GM19467 (cell line): Measurements from ENCODE around the gene PTPRN2.

Experiments used
- ATAC-seq: cut with Tn5 transposase; IDR thresholded peaks from one replicate; pipeline ENCODE4 v1.9.1; 2021; ENCODE audit warnings: mild to moderate bottlenecking, moderate library complexity; ENCODE audit not compliant: unreplicated experiment

The PTPRN2 gene

DNA sequence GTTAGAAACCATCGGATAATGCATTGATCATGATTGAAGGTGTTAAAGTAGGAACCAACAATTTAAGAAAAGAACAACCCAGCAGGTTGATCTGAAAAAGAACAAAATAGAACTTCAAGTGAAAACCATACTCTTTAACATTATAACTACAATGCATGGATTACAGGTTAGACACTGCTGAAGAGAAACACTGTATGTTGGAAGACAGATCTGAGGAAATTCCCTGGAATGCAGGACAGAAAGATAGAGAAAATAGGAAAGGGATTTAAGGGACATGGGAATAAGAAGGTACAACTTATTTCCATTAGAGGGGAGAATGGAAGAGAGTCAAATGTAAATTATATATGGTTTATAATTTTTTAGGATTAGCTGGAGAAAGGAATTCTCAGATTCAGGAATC is 947.5 kb downstream of the PTPRN2 start:
- ATAC-seq: no peak

DNA sequence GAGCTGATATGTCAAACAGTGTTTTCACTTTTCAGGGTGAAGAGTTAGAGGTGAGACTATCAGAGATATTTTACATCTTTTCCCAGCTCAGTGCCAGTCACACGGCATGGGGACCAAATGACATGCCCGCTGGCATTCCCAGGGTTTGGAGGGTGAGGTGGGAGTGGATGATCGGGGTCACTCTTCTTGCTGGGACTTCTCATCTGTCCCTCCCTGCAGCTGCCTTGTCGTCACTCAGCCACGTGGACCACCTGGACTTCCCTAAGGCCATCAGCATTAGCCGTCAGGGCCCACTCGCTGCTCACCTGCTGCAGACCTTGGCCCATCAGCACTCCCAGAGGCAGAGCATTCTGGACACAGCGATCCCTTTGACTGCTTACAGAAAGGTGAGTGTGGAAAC is 949.1 kb downstream of the PTPRN2 start:
- ATAC-seq: no peak

DNA sequence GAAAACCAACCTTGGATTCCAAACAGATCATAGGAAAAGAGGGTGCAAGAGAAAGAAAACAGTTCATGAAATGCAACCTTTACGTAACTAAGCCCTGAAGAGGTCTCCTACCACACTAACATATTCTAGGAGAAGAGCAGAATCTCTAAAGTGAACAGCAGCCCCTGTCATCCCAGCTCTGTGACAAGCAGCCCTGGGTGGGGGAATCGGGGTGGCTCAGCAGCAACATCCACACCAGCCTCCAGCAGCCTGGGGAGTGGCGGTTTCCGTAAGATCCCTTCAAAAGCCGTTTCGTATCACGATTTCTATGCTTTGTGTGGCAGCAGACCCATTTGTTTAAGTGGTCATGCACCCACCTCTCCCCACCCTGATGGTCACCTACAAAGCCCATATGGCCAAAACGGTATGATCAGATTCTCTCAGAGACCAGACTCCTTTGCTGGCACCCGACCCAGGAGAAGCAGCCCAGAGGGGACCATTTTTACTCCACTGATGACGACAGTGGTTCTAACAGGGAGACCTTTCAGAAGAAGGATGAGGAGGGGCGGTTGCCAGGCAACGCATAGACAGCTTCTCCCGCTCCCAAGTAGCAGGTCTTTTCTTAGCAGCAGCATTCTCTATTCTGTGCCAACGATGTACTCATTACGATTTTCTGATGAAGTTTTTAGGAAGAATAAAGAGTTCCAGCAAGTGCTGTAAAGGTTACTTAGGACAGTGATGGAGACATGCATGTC is 950.2 kb downstream of the PTPRN2 start:
- ATAC-seq: no peak

DNA sequence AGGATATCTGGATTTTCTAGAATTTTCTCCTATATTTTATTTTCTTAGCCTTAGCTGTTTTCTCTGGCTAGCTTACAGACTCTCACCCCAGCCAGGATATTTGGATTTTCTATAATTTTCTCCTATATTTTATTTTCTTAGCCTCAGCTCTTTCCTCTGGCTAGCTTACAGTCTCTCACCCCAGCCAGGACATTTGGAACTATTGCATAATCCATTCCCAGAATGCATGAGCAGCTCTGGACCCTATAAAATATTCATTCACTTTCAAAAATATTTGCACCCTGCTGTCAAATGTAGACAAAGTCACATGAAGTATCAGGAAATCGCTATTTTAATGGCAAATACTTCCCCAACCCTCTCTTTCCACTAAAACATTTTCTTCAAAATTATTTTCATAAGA is 952.0 kb downstream of the PTPRN2 start:
- ATAC-seq: no peak

DNA sequence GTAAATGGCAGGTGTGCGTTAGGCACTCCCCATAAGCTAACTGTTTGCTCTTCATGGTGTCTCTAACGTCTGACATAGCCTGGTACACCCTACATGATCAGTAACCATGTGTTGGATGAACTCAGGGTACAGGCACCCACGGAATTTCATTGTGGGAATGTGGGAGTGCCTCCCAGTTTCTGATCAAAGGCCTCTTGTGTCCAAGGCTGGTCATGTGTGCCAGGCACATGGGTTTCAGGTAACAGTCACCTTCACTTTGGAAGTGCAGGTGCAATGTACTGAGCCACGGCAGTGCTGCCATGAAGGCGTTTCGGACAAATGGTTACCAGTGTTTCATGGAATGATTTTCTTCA is 952.5 kb downstream of the PTPRN2 start:
- no peak for ATAC-seq

DNA sequence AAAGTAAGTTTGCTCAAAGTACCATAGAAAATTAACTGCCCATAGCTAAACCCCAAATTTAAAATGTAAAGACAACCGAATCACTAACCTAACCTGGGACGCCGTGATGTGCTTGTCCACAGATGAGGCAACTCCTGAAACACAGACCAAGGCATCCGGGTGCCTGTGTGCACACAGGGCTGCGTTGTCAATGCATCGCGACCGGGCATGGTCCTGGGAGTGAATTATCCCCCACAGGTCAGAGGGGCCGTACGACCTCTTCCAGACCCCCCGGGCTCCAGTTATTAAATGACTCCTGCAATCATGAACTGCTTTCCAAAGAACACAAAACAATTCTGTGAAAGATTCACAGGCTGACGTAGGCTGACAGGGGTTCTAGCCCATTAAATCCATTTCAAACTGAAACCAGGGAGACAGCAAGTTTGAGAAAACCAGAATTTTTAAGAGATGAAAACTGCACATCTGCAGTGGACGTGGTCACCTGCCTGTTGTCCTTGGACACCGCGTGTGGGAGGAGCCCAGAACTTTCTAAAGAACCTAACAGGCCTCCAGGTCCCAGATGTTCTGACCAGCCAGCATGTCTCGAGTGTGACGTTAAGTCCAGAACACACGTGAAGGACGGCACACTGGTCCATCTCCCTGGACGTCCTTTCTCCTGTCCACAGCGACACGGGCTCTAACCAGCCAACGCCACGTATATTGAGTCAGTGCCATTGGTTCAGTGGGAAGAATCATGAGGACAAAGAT is 953.0 kb downstream of the PTPRN2 start:
- ATAC-seq: no peak

DNA sequence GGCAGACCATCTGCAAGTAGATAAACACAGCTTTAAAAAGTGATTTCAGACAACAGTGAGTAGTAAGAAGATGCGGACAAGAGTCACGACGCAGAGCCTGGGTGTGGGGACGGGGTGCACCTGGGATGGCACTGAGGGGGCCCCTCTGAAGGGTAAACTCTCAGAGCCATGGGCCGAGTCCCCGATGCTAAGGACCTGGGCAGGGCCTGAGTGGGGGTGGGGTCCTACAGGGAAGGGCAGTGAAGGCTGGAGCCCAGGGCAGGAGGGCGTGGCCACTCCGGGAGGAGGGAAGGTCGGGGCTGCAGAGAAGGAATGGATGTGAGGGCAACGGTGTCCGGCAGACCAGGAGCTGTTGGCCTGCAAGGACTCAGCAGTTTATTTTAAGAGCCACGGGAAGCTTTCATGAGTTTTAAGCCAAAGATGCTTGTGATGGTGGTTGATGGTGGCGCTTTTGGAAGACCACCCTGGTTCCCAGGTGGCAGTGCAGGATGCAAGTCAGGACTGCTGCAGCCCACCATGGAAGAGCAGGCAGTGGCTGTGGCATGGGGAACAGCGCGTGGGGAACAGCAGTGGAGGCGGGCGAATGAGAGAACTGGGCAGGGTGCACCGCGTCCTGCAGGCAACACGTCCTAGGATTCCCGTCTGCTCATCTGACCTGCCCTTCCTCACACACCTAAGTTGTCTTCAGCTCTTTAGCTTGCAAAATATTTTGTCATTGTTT is 954.0 kb downstream of the PTPRN2 start:
- ATAC-seq: no peak

DNA sequence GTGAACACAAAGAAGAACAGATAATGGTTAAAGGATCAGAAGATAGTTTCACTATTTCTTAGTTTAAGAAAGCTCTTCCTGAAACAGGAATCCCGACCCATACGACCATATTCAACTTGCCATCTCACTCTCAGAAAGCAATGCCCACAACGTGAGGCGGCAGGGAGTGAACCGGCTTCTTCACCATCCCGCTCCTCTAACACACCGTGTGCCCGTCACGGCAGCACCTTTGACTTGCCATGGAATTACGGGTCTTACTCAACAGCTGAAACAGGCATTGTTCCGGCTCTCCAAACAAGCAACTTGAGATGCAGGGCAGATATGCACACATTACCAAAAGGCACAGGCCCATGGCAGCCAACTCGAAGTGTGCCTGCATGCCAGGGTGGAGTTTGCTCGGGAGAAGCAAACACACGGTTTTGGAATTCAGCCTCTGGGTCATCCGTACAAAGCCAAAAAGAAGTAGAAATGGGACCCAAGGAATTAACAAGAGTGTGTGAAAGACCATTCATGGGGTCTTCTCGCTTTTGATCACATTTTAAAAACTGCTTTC is 957.2 kb downstream of the PTPRN2 start:
- no peak for ATAC-seq

DNA sequence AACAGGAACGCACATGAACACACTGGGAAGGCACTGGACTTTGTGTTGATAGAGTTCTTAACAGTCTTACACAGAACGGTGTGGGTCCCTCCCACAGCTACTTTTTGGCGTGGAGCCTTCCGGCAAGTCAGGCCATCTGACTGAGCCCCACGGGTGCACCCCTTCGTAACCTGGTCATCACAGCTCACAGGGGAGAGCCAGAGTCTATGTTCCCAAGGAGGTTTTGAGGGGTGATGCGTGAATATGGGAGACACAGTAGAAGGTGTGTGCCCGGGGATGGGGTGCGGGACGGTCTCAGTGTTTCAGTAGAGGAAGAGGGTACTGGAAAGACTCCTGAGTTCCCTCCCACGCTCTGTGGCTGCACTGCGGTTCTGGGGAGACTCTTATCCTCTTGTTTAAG is 959.2 kb downstream of the PTPRN2 start:
- no peak for ATAC-seq

DNA sequence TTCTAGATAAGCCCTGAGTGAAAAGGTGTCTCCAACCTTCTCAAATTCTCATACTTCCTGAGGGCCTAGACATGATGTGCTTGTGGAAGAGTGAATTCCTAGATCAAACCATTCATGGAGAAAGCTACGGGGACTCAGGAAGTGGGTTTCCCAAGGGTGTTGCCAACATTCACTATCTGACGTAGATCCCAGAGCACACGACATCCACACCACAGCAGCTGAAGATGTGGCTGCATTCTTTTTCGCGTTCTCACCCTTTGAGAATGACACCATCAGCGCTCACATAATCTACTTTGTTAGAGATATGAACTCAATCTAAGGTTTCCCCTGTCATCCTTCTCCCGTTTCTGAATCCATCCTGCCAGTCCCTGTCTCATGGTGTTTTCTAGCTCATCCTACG is 960.0 kb downstream of the PTPRN2 start:
- no peak for ATAC-seq

DNA sequence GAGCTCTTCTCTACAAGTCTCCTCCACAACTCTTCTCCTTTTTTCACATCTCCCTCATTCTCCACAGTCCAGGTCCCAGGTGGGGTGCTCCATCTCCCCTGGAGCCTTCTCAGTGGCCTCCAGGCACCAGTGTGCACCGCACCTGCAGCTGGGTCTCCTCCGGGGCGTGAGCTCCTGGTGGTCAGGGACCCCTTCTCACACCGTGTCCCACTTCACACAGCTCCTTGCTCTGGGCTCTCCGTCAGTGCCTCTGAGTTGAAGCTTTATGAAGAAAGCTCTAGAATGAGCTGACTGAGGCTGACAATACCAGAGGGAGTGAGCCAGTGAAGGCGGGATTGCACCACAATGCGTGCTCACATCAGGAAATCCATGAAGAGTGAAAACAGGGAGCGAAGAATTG is 960.6 kb downstream of the PTPRN2 start:
- no peak for ATAC-seq

DNA sequence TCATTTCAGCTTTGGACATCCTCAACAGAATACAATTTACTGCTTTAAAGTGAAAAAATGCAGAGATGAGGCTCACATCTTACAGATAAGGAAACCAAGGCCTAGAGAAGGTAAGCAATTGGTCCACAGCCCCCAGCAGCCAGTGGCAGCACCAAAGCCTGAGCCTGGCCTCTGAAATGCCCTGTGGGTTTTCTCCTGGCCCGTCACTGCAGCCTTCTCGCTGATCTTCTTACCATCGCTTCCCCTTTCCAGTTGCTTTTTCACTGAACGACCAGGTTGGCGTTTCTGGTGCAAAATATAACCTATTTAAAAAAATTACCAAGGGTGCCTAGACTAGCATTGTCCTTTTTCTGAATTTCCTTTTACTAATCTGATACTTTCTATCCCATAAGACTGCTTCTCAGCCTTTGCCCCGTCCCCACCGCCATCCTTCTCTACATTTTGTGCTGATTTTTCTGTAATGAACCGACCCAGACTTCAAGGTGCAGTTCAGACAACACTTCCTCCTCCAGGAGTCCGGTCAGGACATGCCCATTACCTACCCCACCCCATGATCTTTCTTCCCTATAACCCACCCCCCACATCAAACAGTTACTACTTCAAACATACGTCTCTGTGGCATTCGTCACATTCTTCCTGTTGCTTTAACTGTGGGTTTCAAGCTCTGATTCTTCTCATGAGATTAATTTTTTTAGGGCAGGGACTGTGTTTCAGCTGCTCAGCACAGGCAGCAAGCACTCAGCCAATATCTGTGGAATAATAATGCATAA is 961.5 kb downstream of the PTPRN2 start:
- no peak for ATAC-seq

DNA sequence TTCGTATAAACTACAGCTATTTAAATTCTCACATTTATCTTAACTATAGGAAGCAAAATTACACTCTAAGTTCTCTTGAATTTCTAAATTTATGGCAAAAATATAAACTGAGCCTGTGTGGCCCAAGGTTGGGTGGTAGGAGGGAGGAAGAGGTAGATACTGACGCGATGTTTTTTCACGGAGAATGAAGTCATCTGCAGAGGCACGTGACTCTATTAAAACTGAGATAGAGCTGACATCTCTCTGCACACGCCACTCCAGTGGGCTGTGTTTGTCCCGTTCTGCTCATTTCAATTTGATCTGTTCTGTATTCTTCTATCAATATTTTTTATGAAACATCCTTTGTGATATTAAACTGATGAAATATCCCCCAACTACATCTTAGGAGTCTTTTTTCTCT is 964.1 kb downstream of the PTPRN2 start:
- no peak for ATAC-seq

DNA sequence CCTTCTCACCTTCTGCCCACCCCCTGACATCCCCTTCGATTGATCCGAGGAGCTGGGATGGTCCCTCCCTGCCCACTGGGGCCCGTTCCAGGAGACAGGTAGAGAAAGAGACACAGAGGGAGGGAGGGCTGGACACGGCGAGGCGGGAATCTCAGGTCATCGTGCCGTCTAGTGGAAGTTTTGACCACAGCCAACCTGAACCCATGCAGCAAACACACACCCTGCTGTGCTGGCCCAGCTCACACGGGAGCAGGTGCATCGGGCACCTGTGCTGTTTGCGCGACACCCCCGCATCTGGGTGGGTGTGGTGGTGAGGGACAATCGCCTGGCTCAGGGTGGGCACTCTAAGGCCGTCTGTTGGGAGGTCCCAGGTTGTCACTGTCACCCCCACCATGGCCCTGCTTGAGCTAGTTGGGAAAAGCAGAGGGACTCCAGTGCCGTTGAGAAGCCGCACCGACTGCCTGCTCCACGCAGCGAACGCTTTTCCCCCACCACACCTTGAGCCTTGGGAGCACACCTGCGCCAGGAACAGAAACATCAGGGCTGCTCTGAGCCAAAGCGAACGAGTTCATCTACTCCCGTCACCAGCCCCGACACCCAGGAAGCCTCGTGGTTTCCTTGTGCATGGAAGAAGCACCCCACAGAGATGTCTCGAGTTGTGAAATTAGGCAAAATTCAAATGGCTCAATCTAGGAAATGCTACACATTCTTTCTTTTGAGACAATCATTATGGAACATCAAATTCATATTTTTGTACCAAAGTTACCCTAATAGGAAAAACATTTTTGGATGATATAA is 965.0 kb downstream of the PTPRN2 start:
- no peak for ATAC-seq

DNA sequence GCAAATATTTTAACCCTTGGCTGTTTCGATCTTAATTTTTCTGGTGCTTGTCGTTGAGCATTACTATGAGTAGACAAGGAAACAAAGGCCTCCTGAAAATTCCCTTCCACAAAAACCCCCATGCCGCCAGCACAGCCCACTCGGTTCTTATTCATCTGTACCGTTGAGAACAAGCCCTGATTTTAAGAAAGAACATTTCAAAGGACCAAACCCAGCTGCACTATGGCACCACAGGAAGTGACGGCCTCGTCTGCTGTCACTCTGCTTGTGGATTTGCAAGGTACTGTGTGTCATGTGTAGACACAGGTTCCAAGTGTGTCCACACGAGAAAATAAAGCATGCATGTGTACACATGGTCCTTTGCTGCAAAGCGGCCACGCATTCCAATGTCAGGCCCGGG is 965.6 kb downstream of the PTPRN2 start:
- ATAC-seq: no peak

DNA sequence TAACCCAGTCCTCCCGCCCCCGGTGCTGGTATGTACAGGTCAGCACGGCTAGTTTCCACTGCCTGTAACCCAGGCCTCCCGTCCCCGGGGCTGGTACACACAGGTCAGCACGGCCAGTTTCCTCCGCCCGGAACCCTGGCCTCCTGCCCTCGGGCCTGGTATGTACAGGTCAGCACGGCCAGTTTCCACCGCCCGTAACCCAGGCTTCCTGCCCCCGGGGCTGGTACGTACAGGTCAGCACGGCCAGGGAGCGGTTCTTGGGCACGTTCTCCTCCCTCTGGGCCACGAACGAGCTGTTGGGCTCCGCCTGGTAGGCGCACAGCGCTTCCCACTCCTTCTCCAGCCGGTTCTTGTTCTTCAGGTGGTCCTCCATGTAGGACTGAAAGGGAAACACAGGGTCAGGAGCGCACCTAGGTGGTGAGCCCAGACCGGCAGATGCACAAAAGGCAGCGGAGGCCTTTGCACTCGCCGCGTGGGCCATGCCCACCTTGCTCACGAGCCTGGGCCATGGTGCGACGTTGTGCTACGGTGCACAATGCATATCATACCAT is 966.4 kb downstream of the PTPRN2 start:
- ATAC-seq: no peak

DNA sequence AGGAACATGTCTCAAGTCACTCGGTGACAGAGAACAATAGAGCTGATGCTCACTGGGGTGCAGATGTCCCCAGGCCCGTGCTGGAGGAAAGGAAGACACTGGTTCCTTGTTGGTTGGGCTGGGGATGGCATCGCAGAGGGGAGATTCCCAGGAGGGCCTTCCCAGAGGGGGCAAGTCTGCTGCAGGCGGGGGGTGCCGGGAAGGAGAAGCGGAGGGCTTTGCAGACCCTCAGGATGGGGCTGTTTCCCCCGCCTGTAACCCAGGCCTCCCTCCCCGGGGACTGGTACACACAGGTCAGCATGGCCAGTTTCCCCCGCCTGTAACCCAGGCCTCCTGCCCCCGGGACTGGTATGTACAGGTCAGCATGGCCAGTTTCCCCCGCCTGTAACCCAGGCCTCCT is 967.0 kb downstream of the PTPRN2 start:
- ATAC-seq: no peak

DNA sequence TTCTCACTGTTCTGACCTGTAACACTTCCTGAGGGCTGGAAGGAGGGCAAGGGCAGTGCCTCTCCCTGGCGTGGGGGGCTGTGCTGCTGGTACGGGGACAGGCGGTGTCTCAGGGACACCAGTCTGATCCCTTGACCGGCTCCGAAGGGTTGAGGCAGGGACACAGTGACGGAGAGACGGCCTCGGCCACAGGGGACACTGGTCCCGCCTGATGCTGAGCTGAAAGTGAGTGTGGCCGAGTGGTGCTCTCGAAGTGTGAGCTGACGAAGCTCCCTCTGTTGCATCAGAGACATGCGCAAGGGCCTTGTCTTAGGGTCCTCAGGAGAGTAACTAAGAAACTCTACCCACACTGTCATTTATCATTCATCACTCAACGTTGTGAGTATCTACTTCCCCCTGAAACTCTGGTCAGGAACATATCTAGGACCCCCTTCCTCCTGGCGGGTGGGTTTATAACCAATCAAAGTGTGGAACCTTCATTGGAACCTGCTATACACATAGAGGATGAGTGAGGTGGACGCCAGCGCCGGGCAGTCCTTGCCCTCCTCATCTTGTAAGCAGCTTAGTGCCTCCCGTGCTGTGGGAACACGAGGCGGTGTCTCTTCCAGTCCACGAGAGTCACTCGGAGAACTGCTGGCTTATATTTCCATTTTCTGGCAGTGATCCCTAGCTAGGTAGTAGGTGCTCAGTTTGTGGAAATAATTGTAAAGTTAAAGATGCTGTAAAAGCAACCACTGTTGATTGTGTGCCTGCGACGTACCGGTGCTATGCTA is 967.7 kb downstream of the PTPRN2 start:
- ATAC-seq: no peak
